Activated CD4-positive, alpha-beta T cell treated with anti-CD3 and anti-CD28 coated beads, Interleukin-2, amount 10 ng/mL, durations not matched to agents 24 days and 14 days (primary cell): ENCODE results near the gene CADM1. TPM values are rescaled to one million over a fixed set of nuclear protein-coding genes. Genes with fewer than 3 reads are reported as not detected.

ENCODE experiments used
- DNase-seq: peaks from one replicate; pipeline ENCODE4 v3.0.0; 2022
- H3K27ac Mint-ChIP-seq: one replicate; pipeline ENCODE4 v1.8.0; 2022; ENCODE audit warnings: mild to moderate bottlenecking, mixed read lengths
- H3K27me3 Mint-ChIP-seq: one replicate; pipeline ENCODE4 v1.8.0; 2022; ENCODE audit warnings: mixed read lengths
- H3K36me3 Mint-ChIP-seq: one replicate; pipeline ENCODE4 v1.8.0; 2022; ENCODE audit warnings: low read depth, mild to moderate bottlenecking, mixed read lengths
- H3K4me1 Mint-ChIP-seq: one replicate; pipeline ENCODE4 v1.8.0; 2021; ENCODE audit warnings: mixed read lengths
- H3K4me3 Mint-ChIP-seq: one replicate; pipeline ENCODE4 v1.8.0; 2022; ENCODE audit warnings: mild to moderate bottlenecking, moderate library complexity, mixed read lengths
- H3K9me3 Mint-ChIP-seq: one replicate; pipeline ENCODE4 v1.8.0; 2021; ENCODE audit warnings: mixed read lengths
- intact Hi-C: fragments of 100-400 bp; cut with micrococcal nuclease; formaldehyde crosslinking; loops from one replicate; pipeline ENCODE4 v1.15.1; 2023
- total RNA-seq: library from RNA; stranded (reverse); gene quantifications from 2 replicates; pipeline ENCODE4 v1.2.3, GENCODE V29; 2022

Gene CADM1
- total RNA-seq, 1 donor from 2014 or later, result 0.72 TPM

GRCh38 chr11:115276799-115277198 is 227.4 kb downstream of the CADM1 start:
- intact Hi-C loops, result no loop called here
- Mint-ChIP-seq H3K27me3 (peaks cover 2% of the 10 kb centered on the region), H3K36me3 (no peaks in the 10 kb centered on the region), H3K4me3 (no peak overlapping the region), H3K27ac (no peak overlapping the region), H3K9me3 (no peaks in the 10 kb centered on the region), H3K4me1 (no peaks in the 10 kb centered on the region)
- DNase-seq, result no peak

DNA sequence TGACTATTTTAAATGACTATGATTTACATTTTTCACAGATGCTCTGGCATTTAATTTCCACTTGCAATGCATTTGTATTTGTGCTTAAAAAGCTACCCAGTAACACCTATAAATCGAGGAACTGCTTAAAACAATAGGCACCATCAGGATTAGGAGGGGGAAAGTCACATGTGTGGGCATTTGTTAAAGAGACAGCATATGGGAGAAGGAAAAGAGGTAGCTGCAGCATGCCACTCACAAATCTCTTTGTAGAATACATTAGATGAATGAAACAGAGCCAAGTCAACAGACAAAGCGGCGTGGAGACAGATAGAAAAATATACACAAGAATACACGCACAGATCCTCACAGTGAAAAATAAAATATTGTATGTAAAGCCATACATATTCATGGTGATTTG is 228.0 kb downstream of the CADM1 start:
- H3K9me3 Mint-ChIP-seq, result no peaks in the 10 kb centered on the region
- intact Hi-C loops, result no loop called here

GRCh38 chr11:115275045-115275444 is 229.2 kb downstream of the CADM1 start:
- H3K27ac Mint-ChIP-seq, result no peak overlapping the region
- H3K4me1 Mint-ChIP-seq, result no peaks in the 10 kb centered on the region
- no peaks in the 10 kb centered on the region for H3K36me3 Mint-ChIP-seq
- H3K27me3 Mint-ChIP-seq, result peaks cover 2% of the 10 kb centered on the region
- H3K4me3 Mint-ChIP-seq, result no peak overlapping the region
- no peaks in the 10 kb centered on the region for H3K9me3 Mint-ChIP-seq
- intact Hi-C loops, result no loop called here
- DNase-seq, result no peak

More for the DNA sequence above, 228.0 kb downstream of the CADM1 start:
- Mint-ChIP-seq H3K36me3 (no peaks in the 10 kb centered on the region), H3K4me1 (no peaks in the 10 kb centered on the region), H3K27me3 (peaks cover 2% of the 10 kb centered on the region), H3K27ac (no peak overlapping the region), H3K4me3 (no peak overlapping the region)
- no peak for DNase-seq

- H3K36me3 Mint-ChIP-seq, result no peaks in the 10 kb centered on the region
- intact Hi-C loops, result no loop called here
- no peak overlapping the region for H3K27ac Mint-ChIP-seq
- no peak for DNase-seq
- no peaks in the 10 kb centered on the region for H3K4me1 Mint-ChIP-seq
- H3K9me3 Mint-ChIP-seq, result no peaks in the 10 kb centered on the region
- no peak overlapping the region for H3K4me3 Mint-ChIP-seq
- no peaks in the 10 kb centered on the region for H3K27me3 Mint-ChIP-seq
Measured at GRCh38 chr11:115272925-115273324, 231.3 kb downstream of the CADM1 start.

DNA sequence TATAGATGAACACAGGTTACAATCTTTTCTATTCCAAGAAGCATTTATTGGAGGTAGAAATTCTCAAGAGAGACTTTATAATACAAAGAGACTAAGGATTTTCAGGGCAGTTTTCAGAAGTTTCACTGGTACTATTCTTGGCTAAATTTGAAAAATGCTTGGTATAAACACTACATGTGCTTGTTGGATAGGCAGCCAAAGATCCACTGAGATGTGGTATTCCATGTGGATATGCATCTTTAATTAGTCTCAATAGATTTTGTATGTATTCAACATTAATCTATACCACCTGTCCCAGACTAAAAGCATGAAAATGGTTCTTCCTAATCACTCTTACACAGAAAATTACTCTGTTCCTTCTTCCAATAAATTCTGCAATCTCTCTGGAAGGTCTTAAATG is 232.6 kb downstream of the CADM1 start:
- intact Hi-C loops, result no loop called here
- no peaks in the 10 kb centered on the region for H3K9me3 Mint-ChIP-seq
- no peak overlapping the region for H3K4me3 Mint-ChIP-seq
- H3K27me3 Mint-ChIP-seq, result no peaks in the 10 kb centered on the region
- no peak overlapping the region for H3K27ac Mint-ChIP-seq
- no peaks in the 10 kb centered on the region for H3K4me1 Mint-ChIP-seq
- no peak for DNase-seq
- H3K36me3 Mint-ChIP-seq, result no peaks in the 10 kb centered on the region

- H3K27ac Mint-ChIP-seq, result no peak overlapping the region
- H3K9me3 Mint-ChIP-seq, result no peaks in the 10 kb centered on the region
- no peak for DNase-seq
- no peaks in the 10 kb centered on the region for H3K4me1 Mint-ChIP-seq
- no peaks in the 10 kb centered on the region for H3K27me3 Mint-ChIP-seq
- intact Hi-C loops, result no loop called here
- no peak overlapping the region for H3K4me3 Mint-ChIP-seq
- no peaks in the 10 kb centered on the region for H3K36me3 Mint-ChIP-seq
Measured at GRCh38 chr11:115269191-115269950, 234.8 kb downstream of the CADM1 start.

DNA sequence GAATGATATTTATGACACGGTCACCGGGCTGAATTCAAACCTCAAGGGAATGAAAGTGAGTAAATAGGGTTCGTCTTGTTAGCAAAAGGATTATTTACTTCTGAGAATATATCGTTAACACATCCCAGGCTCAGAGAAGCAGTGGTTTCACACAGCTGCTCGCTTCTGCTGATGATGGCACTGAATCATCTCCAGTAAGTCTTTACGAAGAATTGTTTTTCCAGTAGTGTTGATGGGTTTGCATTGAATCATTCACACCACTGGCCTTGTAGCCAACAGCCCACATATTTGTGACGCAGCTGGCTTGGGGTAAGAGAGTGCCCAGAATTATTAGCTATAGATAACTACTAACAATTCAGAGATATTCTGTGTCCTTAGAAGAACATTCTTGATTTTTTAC is 236.3 kb downstream of the CADM1 start:
- H3K27me3 Mint-ChIP-seq, result peaks cover 3% of the 10 kb centered on the region
- no peak for DNase-seq
- no peak overlapping the region for H3K4me3 Mint-ChIP-seq
- H3K36me3 Mint-ChIP-seq, result no peaks in the 10 kb centered on the region
- intact Hi-C loops, result no loop called here
- no peaks in the 10 kb centered on the region for H3K4me1 Mint-ChIP-seq
- H3K9me3 Mint-ChIP-seq, result no peaks in the 10 kb centered on the region
- no peak overlapping the region for H3K27ac Mint-ChIP-seq

DNA sequence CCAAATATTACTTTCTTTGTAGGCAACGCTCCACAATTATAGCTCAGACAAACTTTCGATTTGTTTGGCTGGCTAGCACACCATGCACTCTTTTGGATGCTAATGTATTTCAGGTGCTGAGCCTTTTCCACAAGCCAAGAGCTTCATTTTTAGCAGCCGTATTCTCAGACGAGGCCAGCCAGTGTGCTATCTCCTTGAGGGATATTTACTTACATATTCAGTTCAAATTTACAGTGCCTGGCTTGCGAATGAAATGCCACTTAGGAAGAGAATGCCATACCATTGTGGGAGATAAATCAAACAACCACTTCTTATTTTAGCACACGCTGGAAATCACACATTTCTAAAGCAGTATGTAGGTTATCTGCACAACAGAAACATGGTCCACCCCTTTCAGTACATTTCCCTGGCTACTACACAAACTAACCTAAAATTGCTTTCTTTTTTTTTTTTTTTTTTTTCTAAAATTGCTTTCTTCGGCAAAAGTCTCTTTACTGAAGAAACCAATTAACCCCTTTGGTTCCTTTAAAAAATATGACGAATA is 236.9 kb downstream of the CADM1 start:
- Mint-ChIP-seq H3K27me3 (peaks cover 3% of the 10 kb centered on the region), H3K27ac (no peak overlapping the region), H3K36me3 (no peaks in the 10 kb centered on the region), H3K4me1 (no peaks in the 10 kb centered on the region), H3K9me3 (no peaks in the 10 kb centered on the region), H3K4me3 (no peak overlapping the region)
- intact Hi-C loops, result no loop called here
- DNase-seq, result no peak

- Mint-ChIP-seq H3K27me3 (peaks cover 3% of the 10 kb centered on the region), H3K36me3 (no peaks in the 10 kb centered on the region), H3K4me1 (no peaks in the 10 kb centered on the region), H3K27ac (no peak overlapping the region), H3K4me3 (no peak overlapping the region), H3K9me3 (no peaks in the 10 kb centered on the region)
- DNase-seq, result no peak
- intact Hi-C loops, result no loop called here
Measured at GRCh38 chr11:115266066-115266639, 238.1 kb downstream of the CADM1 start.

DNA sequence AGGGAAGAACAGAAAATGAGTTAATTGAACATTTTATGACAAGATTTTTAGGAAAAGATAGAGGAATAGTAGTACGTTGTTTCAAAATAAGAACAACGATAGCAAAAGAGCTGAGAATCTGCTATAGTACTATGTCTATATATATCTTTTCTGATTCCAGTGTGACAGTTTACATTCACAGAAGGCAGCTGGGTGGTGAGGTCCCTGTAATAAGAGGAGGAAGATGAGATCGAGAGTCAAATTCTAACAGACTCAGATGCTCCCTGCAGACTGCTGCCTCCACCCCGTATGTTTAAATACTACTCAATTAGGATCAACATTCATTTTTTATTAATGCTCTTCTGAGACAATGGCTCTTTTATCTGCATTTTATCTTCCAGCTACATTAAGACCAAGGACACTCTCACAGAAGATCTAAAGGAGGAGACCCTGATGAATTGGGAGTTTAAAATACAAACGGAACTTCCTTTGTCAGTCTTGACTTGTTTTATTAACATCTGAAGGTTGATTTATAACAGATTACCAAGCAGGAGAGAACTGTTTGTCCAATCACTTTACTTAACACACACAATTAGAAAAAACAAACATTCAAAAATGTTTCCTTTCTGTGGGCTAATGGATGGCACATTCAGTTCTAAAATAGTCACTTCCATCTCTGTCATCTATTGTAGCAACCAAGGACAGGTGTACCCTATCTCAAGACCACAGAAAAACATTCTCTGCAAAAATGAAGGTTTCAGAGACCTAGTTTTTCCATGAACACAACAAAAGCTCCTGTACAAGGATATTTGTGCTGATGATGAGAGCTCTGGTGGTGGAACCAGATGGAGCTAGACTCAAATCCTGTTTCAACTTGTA is 240.2 kb downstream of the CADM1 start:
- intact Hi-C loops, result no loop called here
- Mint-ChIP-seq H3K4me1 (no peaks in the 10 kb centered on the region), H3K4me3 (no peak overlapping the region), H3K27me3 (peaks cover 3% of the 10 kb centered on the region), H3K27ac (no peak overlapping the region), H3K36me3 (no peaks in the 10 kb centered on the region), H3K9me3 (no peaks in the 10 kb centered on the region)
- no peak for DNase-seq

DNA sequence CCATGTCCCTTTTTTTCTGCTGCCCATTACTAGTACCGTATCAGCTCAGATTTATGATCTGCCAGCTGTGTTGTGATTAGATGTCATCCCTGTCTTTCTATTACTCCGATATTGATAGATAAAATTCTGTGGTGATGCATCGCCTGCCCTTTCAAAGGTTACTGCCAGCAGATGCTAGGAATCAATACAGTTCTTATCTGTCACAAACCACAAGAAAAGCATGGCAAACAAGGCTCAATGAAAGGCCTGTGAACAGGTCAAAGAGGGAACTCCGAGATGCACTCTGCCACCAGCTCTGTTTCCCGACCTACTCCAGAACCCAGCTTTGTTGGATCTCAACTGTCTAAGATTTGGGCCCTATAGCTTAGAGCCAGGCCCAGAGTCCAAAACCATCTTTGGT is 246.0 kb downstream of the CADM1 start:
- Mint-ChIP-seq H3K27me3 (peaks cover 6% of the 10 kb centered on the region), H3K27ac (no peak overlapping the region), H3K9me3 (no peaks in the 10 kb centered on the region), H3K4me1 (peaks cover 4% of the 10 kb centered on the region), H3K4me3 (no peak overlapping the region), H3K36me3 (no peaks in the 10 kb centered on the region)
- no peak for DNase-seq
- intact Hi-C loops, result no loop called here

DNA sequence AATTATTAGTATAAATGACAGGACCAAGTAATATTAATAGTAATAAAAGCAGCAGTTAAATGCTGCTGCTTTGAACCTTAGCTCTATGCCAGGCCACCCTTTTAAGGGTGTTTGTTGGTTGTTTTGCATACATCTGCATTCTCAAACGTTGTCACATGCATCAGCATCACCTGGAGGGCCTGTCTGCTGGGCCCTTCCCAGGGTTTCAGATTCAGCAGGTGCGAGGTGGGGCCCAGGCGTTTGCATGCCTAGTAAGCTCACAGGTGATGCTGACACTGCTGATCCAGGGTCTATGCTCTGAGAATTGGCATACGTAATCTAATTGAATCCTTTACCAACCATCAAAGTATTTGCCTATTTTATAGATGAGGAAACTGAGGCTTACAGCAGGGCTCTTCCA is 246.5 kb downstream of the CADM1 start:
- Mint-ChIP-seq H3K9me3 (no peaks in the 10 kb centered on the region), H3K27me3 (peaks cover 6% of the 10 kb centered on the region), H3K4me1 (peaks cover 4% of the 10 kb centered on the region), H3K4me3 (no peak overlapping the region), H3K36me3 (no peaks in the 10 kb centered on the region), H3K27ac (no peak overlapping the region)
- no peak for DNase-seq
- intact Hi-C loops, result no loop called here

GRCh38 chr11:115257270-115257669 is 246.9 kb downstream of the CADM1 start:
- H3K4me1 Mint-ChIP-seq, result peaks cover 4% of the 10 kb centered on the region
- no peak overlapping the region for H3K4me3 Mint-ChIP-seq
- peaks cover 6% of the 10 kb centered on the region for H3K27me3 Mint-ChIP-seq
- intact Hi-C loops, result no loop called here
- H3K9me3 Mint-ChIP-seq, result no peaks in the 10 kb centered on the region
- no peaks in the 10 kb centered on the region for H3K36me3 Mint-ChIP-seq
- DNase-seq, result no peak
- no peak overlapping the region for H3K27ac Mint-ChIP-seq
